ENCODE data around the gene MALAT1. TPM values are rescaled to one million over a fixed set of nuclear protein-coding genes. Genes with fewer than 3 reads are reported as not detected.

The MALAT1 gene
- total RNA-seq, 2 donors from 2014 or later = 6,610 to 7,236 TPM

DNA sequence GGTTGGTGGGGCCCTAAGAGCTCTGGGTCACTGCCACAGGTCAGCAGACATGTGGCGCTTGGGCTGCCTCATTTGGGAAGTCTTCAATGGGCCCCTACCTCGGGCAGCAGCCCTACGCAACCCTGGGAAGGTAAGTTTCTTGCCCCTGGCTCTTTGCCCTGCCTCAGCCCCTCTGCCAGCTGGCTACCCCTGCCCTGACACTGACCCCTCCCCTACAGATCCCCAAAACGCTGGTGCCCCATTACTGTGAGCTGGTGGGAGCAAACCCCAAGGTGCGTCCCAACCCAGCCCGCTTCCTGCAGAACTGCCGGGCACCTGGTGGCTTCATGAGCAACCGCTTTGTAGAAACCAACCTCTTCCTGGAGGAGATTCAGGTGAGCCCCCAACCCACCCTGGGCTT lies 27.9 kb downstream of the MALAT1 start:
- H3K27ac Mint-ChIP-seq = no peak overlapping the region
- H3K4me1 Mint-ChIP-seq (ENCODE audit: low read depth in 2 of 2) = peaks cover 23 to 33% of the 10 kb centered on the region in 2 donors
- no peaks in the 10 kb centered on the region for H3K36me3 Mint-ChIP-seq
- ATAC-seq (no peak), DNase-seq (ENCODE audit: low spot score) (no peak)
- no peaks in the 10 kb centered on the region for H3K27me3 Mint-ChIP-seq
- H3K9me3 Mint-ChIP-seq = no peaks in the 10 kb centered on the region
- H3K4me3 Mint-ChIP-seq = peak overlapping the region; percentile 60

DNA sequence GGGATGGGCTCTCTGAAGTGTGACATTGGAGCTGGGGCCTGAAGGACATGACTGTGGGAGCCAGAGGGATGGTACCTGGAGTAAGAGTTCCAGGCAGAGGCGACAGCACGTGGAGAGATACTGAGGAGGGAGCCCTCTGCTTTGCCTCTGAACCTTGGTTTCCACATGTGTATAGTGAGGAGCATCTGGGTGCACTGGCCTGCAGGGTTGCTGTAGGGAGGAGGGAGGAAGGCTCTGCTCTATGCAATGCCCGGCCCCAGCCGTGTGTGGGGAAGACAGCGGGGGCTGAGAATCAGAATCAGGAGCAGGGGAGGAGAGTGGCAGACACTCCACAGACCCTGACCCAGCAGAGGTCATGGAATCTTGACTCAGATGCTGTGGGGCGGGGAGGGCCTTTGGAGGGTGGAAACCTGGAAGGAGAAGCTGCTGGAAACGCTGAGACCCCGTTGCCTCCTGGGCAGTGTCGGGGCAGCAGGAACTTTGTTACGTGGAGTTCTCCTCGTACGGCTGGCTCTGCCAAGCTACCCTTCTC lies 30.0 kb downstream of the MALAT1 start:
- ATAC-seq = no peak
- Mint-ChIP-seq H3K27me3 (no peaks in the 10 kb centered on the region), H3K4me1 (ENCODE audit: low read depth in 2 of 2) (peaks cover 12 to 19% of the 10 kb centered on the region in 2 donors), H3K27ac (no peak overlapping the region), H3K36me3 (no peaks in the 10 kb centered on the region), H3K9me3 (no peaks in the 10 kb centered on the region), H3K4me3 (no peak overlapping the region)
- DNase-seq (ENCODE audit: low spot score) = no peak

DNA sequence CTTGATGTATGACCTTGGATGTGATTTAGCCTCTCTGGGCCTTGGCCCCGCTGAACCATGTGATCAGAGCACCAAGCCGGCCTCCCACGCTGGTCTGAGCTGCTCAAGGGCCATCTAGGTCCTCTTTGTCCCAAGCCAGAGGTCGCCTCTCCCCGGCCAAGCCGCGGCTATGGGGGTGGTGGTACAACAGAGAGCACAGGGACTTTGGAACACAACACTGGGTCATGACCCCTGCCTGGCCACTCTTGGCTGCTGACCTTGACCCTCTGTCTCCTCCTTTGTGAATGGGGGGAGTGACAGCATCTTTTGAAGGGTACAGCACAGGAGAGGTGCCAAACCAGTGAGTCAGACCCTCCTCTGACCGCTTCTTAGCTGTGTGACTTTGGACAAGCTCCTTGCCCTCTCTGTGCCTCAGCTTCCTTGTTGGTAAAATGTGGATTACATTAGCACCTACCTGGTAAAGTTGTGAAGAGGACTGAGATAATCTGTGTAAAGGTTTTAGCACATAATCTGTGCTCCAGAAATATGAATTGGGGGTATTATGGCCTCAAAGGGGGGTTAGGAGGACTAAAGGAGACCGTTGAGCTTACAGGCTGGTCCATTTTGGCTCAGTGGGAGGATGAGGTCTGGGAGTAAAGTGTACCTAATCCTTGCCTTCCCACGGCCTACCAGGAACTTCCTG lies 30.8 kb downstream of the MALAT1 start:
- DNase-seq (ENCODE audit: low spot score) (no peak), ATAC-seq (no peak)
- no peak overlapping the region for H3K27ac Mint-ChIP-seq
- no peaks in the 10 kb centered on the region for H3K36me3 Mint-ChIP-seq
- H3K27me3 Mint-ChIP-seq = no peaks in the 10 kb centered on the region
- no peak overlapping the region for H3K4me3 Mint-ChIP-seq
- H3K9me3 Mint-ChIP-seq = no peaks in the 10 kb centered on the region
- H3K4me1 Mint-ChIP-seq (ENCODE audit: low read depth in 2 of 2) = peaks cover 6 to 17% of the 10 kb centered on the region in 2 donors

- H3K4me1 Mint-ChIP-seq (ENCODE audit: low read depth in 2 of 2) = peaks cover 5 to 18% of the 10 kb centered on the region in 2 donors
- H3K27ac Mint-ChIP-seq = no peak overlapping the region
- H3K4me3 Mint-ChIP-seq = no peak overlapping the region
- DNase-seq (ENCODE audit: low spot score) = no peak
- no peaks in the 10 kb centered on the region for H3K27me3 Mint-ChIP-seq
- H3K9me3 Mint-ChIP-seq = no peaks in the 10 kb centered on the region
- no peaks in the 10 kb centered on the region for H3K36me3 Mint-ChIP-seq
- no peak for ATAC-seq
These were observed 31.3 kb downstream of the MALAT1 start for GRCh38 chr11:65530157-65530496.

DNA sequence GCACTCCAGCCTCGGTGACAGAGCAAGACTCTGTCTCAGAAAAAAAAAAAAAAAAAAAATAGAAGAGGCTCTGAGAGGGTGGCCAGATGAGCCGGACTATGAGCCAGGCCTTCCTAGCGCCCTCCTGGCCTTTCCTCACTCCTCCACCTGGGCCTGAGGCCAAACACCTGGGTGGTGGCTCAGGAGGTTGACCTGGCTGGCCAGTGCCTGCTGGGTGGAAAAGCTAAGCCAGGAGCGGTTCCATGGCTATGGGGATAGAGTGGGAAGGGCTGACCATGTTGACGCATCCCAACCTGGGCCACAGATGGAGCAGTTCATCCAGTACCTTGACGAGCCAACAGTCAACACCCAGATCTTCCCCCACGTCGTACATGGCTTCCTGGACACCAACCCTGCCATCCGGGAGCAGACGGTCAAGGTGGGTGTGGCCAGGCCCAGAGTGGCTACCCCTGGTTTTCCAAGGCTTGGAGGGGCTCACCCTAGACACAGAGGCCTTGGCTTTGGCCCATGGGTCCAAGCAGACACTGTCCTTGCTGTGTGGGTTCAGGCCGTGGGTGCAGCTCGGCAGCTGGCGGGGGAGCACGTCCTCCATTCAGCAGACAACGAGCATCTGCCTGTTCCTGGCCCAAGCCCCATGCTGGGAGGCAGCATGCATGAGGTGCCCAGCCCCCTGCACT lies 33.7 kb downstream of the MALAT1 start:
- DNase-seq (ENCODE audit: low spot score) (no peak), ATAC-seq (no peak)
- peaks cover 5 to 10% of the 10 kb centered on the region in 2 donors for H3K4me1 Mint-ChIP-seq (ENCODE audit: low read depth in 2 of 2)
- no peaks in the 10 kb centered on the region for H3K27me3 Mint-ChIP-seq
- no peak overlapping the region for H3K27ac Mint-ChIP-seq
- no peak overlapping the region for H3K4me3 Mint-ChIP-seq
- H3K36me3 Mint-ChIP-seq = no peaks in the 10 kb centered on the region
- no peaks in the 10 kb centered on the region for H3K9me3 Mint-ChIP-seq

DNA sequence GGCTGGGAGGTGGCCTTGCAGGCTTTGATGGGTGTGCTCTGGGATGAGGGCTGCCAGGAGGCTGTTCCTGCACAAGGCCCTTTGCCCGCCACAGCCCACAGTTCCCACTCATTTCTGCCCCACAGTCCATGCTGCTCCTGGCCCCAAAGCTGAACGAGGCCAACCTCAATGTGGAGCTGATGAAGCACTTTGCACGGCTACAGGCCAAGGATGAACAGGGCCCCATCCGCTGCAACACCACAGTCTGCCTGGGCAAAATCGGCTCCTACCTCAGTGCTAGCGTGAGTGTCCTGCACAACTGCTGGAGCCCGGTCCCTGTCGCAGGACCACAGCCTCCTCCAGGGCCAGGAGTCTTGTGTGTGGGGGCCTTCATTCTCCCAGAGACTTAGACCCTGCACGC lies 36.3 kb downstream of the MALAT1 start:
- Mint-ChIP-seq H3K9me3 (no peaks in the 10 kb centered on the region), H3K27ac (peak overlapping the region in 1 of 2 donors; percentile 9)

GRCh38 chr11:65536412-65537295 lies 37.8 kb downstream of the MALAT1 start:
- Mint-ChIP-seq H3K27me3 (no peaks in the 10 kb centered on the region), H3K4me3 (no peak overlapping the region), H3K27ac (no peak overlapping the region), H3K9me3 (no peaks in the 10 kb centered on the region), H3K4me1 (ENCODE audit: low read depth in 2 of 2) (peaks cover under 1 to 8% of the 10 kb centered on the region in 2 donors), H3K36me3 (no peaks in the 10 kb centered on the region)
- no peak for DNase-seq (ENCODE audit: low spot score)
- ATAC-seq = no peak

More for the DNA sequence above, 36.3 kb downstream of the MALAT1 start:
- ATAC-seq = no peak
- no peak overlapping the region for H3K4me3 Mint-ChIP-seq
- no peak for DNase-seq (ENCODE audit: low spot score)
- H3K36me3 Mint-ChIP-seq = no peaks in the 10 kb centered on the region
- H3K4me1 Mint-ChIP-seq (ENCODE audit: low read depth in 2 of 2) = peaks cover 0 to 5% of the 10 kb centered on the region in 2 donors
- H3K27me3 Mint-ChIP-seq = no peaks in the 10 kb centered on the region

DNA sequence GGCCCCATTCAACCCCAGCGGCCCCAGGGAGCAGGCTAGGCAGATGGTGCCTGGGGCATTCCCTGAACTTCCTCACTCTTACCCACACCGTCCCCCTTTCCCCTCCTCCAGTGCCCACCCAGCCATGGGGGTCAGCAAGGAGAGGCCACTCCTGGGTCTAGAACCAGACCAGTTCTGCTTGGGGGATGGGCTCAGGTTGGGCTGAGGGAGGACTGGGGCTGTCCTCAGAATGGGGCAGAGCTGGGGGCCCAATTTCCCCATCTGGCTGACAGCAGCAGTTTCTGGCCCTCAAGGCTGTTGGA lies 38.4 kb downstream of the MALAT1 start:
- Mint-ChIP-seq H3K4me1 (ENCODE audit: low read depth in 2 of 2) (peaks cover 6 to 12% of the 10 kb centered on the region in 2 donors), H3K27me3 (no peaks in the 10 kb centered on the region), H3K27ac (peak overlapping the region in 1 of 2 donors; percentile 39), H3K4me3 (no peak overlapping the region), H3K9me3 (no peaks in the 10 kb centered on the region), H3K36me3 (no peaks in the 10 kb centered on the region)
- no peak for DNase-seq (ENCODE audit: low spot score)
- ATAC-seq = no peak

DNA sequence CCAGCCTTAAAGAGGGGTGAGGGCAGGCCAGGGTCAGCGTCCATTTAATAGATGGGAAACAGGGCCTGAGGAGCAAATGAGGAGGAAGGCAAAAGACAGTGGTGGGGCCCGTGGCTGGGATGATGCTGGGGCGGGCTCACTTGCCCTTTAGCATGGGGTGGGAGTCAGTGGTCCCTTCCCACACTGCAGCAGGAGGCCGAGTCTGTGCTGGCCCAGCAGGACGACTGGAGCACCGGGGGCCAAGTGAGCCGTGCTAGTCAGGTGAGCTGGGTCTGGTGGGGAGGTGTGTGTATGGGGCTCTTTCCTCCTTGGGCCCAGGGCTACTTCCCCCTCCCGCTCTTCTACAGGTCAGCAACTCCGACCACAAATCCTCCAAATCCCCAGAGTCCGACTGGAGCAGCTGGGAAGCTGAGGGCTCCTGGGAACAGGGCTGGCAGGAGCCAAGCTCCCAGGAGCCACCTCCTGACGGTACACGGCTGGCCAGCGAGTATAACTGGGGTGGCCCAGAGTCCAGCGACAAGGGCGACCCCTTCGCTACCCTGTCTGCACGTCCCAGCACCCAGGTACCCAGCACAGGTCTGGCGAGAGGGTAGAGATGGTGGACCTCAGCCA lies 38.9 kb downstream of the MALAT1 start:
- no peak overlapping the region for H3K4me3 Mint-ChIP-seq
- no peaks in the 10 kb centered on the region for H3K36me3 Mint-ChIP-seq
- peaks cover 9 to 15% of the 10 kb centered on the region in 2 donors for H3K4me1 Mint-ChIP-seq (ENCODE audit: low read depth in 2 of 2)
- H3K9me3 Mint-ChIP-seq = no peaks in the 10 kb centered on the region
- ATAC-seq (no peak), DNase-seq (ENCODE audit: low spot score) (no peak)
- no peaks in the 10 kb centered on the region for H3K27me3 Mint-ChIP-seq
- peak overlapping the region in 1 of 2 donors; percentile 39 for H3K27ac Mint-ChIP-seq

DNA sequence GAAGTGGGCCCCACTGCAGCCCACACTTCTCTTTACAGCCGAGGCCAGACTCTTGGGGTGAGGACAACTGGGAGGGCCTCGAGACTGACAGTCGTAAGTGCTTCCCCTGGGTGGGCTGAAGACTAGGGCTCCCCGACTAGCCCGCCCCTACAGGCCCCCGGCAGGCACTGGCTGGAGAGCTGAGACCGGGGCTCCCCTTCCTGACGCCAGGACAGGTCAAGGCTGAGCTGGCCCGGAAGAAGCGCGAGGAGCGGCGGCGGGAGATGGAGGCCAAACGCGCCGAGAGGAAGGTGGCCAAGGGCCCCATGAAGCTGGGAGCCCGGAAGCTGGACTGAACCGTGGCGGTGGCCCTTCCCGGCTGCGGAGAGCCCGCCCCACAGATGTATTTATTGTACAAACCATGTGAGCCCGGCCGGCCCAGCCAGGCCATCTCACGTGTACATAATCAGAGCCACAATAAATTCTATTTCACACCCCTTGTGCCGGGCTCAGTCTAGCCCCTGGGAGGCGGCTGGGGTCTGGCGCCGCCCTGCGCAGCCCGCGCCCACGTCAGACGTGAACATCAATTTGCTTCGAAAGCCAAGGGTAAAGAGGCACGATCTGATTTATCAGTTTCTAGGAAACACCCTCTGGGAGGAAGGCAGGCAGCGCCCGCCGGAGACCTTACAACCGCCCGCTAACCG lies 39.5 kb downstream of the MALAT1 start:
- Mint-ChIP-seq H3K36me3 (no peaks in the 10 kb centered on the region), H3K4me1 (ENCODE audit: low read depth in 2 of 2) (peaks cover 11 to 16% of the 10 kb centered on the region in 2 donors), H3K27ac (no peak overlapping the region), H3K9me3 (no peaks in the 10 kb centered on the region), H3K4me3 (no peak overlapping the region), H3K27me3 (no peaks in the 10 kb centered on the region)
- no peak for DNase-seq (ENCODE audit: low spot score)
- ATAC-seq = no peak

DNA sequence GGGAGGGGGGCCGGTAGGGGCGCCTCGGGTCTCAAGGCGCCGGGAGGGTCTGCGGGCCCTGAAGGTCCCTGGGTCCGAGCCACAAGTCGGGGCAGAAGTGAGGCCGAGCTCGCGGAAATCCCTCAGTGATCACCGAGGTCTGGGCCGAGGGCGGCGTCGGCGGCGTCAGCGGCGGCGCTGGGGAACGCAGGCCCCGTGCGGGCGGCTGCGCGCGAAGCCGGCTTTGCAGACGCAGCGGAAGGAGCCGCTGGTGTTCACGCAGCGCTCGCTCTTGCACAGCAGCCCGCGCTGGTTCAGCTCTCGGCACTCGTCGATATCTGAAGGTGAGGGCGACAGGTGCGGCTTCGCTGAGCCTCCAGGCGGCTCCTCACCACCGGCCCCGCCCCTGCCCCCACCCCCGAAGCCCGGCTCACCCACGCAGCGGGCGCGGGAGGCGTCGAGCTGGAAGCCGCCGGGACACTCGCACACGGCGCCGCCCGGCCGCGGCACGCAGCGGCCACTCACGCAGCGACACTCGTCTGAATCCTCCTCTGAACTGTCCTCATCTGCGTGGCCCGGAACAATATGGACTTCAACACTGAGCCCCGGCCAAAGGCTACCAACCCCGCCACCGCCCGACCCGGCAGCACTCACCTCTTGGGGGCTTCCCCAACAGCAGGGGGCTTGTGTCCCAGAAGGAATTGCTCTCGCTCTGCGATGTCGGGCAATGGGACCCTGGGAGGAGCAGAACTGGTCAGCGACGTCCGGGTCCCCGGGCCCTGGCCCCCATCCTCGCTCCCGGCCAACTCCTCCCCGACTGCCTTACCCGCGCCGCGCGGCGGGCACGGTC lies 40.3 kb downstream of the MALAT1 start:
- Mint-ChIP-seq H3K4me1 (ENCODE audit: low read depth in 2 of 2) (peaks cover 11 to 21% of the 10 kb centered on the region in 2 donors), H3K36me3 (no peaks in the 10 kb centered on the region), H3K27ac (no peak overlapping the region), H3K4me3 (no peak overlapping the region), H3K27me3 (no peaks in the 10 kb centered on the region), H3K9me3 (no peaks in the 10 kb centered on the region)
- DNase-seq (ENCODE audit: low spot score) (no peak), ATAC-seq (no peak)

- no peaks in the 10 kb centered on the region for H3K36me3 Mint-ChIP-seq
- H3K4me3 Mint-ChIP-seq = peak overlapping the region; percentile 84
- peaks cover 11 to 23% of the 10 kb centered on the region in 2 donors for H3K4me1 Mint-ChIP-seq (ENCODE audit: low read depth in 2 of 2)
- DNase-seq (ENCODE audit: low spot score) (no peak), ATAC-seq (peak; percentile 82 to 85)
- no peaks in the 10 kb centered on the region for H3K27me3 Mint-ChIP-seq
- H3K27ac Mint-ChIP-seq = peak overlapping the region in 1 of 2 donors; percentile 79
- H3K9me3 Mint-ChIP-seq = no peaks in the 10 kb centered on the region
These were observed 41.0 kb downstream of the MALAT1 start for GRCh38 chr11:65539744-65540289.
